GM12878 (cell line): ENCODE data around the gene PDZRN3. TPM values are rescaled to one million over a fixed set of nuclear protein-coding genes. Genes with fewer than 3 reads are reported as not detected.

Experiments
- BACH1 ChIP-seq: fragments of 450-650 bp; IDR thresholded peaks from 2 replicates; pipeline ENCODE4 v1.6.1; 2017; ENCODE audit warnings: mild to moderate bottlenecking, borderline replicate concordance
- CEBPB ChIP-seq, 2 experiments: fragments of 150-350 bp in 1 of 2; IDR thresholded peaks; 2 replicates each; pipeline ENCODE4 v1.6.1; 2012 to 2014; ENCODE audit warnings: low read depth in 2 of 2, low read length in 2 of 2, borderline replicate concordance in 1 of 2, inconsistent platforms in 1 of 2
- HDAC6 ChIP-seq: fragments of 200-600 bp; sonication (generic); IDR thresholded peaks from one replicate; pipeline ENCODE4 v1.8.0; 2017; ENCODE audit warnings: antibody characterized with exemption; ENCODE audit not compliant: unreplicated experiment
- IRF4 ChIP-seq: IDR thresholded peaks from 2 replicates; pipeline ENCODE4 v1.6.1; 2011; ENCODE audit warnings: low read depth, low read length
- MYB ChIP-seq: fragments of 150-350 bp; IDR thresholded peaks from 2 replicates; pipeline ENCODE4 v1.6.1; 2014; ENCODE audit warnings: mild to moderate bottlenecking, low read depth, low read length, borderline replicate concordance
- NFXL1 ChIP-seq: fragments of 450-650 bp; IDR thresholded peaks from 2 replicates; pipeline ENCODE4 v1.6.1; 2017; ENCODE audit warnings: antibody characterized with exemption, mild to moderate bottlenecking, borderline replicate concordance
- SMARCA5 ChIP-seq: fragments of 450-650 bp; IDR thresholded peaks from 2 replicates; pipeline ENCODE4 v1.6.1; 2017; ENCODE audit warnings: mild to moderate bottlenecking
- YY1 ChIP-seq: IDR thresholded peaks from 2 replicates; pipeline ENCODE4 v1.6.1; 2011; ENCODE audit warnings: low read depth, mild to moderate bottlenecking, low read length
- polyA plus RNA-seq, 11 experiments: library from polyadenylated mRNA; depleted of rRNA in 4 of 11; unstranded in 6 of 11; stranded (reverse) in 5 of 11; fragments of >200 nt; fragmentation: Nextera tagmentation in 4 of 11; fragmentation: Illumina TruSeq in 1 of 11; extraction: Ambion mirVana in 4 of 11; extraction: Trizol in 1 of 11; gene quantifications; 1 replicate in 1 of 11; 2 replicates in 10 of 11; pipeline versions ENCODE4 v1.2.1 to v1.2.3, GENCODE V29; 2011 to 2016; ENCODE audit warnings: inconsistent platforms in 2 of 11, missing spikeins in 2 of 11, low read depth in 1 of 11
- total RNA-seq, 4 experiments: library from RNA; depleted of rRNA in 3 of 4; stranded (reverse); fragments of >200 nt in 3 of 4; fragmentation: Illumina TruSeq in 1 of 4; extraction: Trizol in 1 of 4; gene quantifications; 2 replicates each; pipeline versions ENCODE4 v1.2.1 to v1.2.3, GENCODE V29; 2013 to 2021
- TF ChIP-seq, protein P1 (sequence below): fragments of 450-650 bp; IDR thresholded peaks from 2 replicates; pipeline ENCODE4 v1.6.1; 2016; ENCODE audit warnings: mild to moderate bottlenecking, moderate library complexity, borderline replicate concordance
- TF ChIP-seq, protein P2 (sequence below): fragments of 450-650 bp; IDR thresholded peaks from 2 replicates; pipeline ENCODE4 v1.6.1; 2017; ENCODE audit warnings: mild to moderate bottlenecking, low read depth, inconsistent platforms; ENCODE audit not compliant: poor library complexity, severe bottlenecking

PDZRN3 gene
- total and polyA plus RNA-seq, 10 of the 15 experiments (the other 5 are each of a cell fraction or from before 2014, with no cell fraction given): 0.07 to 0.37 (median 0.12) TPM; not detected in 6

DNA sequence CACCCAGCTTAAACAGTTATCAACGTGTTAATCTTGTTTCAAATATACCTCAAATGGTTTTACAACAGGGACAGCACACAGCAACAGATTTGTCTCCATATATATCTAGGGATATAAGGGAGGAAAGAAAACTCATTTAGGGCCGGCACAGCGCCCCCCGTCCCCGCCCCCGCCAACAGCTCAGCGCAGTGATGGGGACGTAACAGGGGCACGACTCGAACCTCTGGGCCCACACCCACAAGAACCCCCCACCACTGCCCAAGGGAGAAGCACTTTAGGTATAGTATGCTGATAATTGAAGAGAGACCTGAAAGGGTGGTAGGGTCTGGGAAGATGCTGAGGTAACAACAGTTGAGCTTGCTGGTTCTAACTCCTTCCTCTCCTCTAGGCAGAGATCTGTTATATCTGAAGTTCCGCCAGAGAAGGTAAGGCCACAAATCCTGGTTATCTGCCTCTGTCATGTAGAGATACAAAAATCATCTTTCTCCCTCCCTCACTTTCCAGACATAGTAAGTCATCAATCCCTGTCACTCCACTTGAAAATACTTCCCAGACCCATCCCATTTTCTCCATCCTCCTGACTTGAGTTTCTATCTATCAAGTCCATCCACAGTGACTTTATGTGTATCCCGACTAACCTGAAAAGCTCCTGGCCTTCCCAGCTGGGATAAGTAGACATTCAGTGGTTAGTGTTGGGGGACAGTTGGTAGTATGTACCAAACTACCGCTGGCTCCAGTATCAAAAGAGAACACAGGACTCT lies 126.9 kb downstream of the PDZRN3 start (continued):
- TF ChIP-seq, protein P1, sequence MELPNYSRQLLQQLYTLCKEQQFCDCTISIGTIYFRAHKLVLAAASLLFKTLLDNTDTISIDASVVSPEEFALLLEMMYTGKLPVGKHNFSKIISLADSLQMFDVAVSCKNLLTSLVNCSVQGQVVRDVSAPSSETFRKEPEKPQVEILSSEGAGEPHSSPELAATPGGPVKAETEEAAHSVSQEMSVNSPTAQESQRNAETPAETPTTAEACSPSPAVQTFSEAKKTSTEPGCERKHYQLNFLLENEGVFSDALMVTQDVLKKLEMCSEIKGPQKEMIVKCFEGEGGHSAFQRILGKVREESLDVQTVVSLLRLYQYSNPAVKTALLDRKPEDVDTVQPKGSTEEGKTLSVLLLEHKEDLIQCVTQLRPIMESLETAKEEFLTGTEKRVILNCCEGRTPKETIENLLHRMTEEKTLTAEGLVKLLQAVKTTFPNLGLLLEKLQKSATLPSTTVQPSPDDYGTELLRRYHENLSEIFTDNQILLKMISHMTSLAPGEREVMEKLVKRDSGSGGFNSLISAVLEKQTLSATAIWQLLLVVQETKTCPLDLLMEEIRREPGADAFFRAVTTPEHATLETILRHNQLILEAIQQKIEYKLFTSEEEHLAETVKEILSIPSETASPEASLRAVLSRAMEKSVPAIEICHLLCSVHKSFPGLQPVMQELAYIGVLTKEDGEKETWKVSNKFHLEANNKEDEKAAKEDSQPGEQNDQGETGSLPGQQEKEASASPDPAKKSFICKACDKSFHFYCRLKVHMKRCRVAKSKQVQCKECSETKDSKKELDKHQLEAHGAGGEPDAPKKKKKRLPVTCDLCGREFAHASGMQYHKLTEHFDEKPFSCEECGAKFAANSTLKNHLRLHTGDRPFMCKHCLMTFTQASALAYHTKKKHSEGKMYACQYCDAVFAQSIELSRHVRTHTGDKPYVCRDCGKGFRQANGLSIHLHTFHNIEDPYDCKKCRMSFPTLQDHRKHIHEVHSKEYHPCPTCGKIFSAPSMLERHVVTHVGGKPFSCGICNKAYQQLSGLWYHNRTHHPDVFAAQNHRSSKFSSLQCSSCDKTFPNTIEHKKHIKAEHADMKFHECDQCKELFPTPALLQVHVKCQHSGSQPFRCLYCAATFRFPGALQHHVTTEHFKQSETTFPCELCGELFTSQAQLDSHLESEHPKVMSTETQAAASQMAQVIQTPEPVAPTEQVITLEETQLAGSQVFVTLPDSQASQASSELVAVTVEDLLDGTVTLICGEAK: no peak
- TF ChIP-seq NFXL1: no peak
- no peak for TF ChIP-seq MYB
- TF ChIP-seq SMARCA5: no peak
- no peak for TF ChIP-seq CEBPB (IDR thresholded peaks at IDR 0.05; ENCODE audit: borderline replicate concordance in 1 of 2, low read depth in 2 of 2, low read length in 2 of 2)
- no peak for TF ChIP-seq HDAC6
- TF ChIP-seq, protein P2, sequence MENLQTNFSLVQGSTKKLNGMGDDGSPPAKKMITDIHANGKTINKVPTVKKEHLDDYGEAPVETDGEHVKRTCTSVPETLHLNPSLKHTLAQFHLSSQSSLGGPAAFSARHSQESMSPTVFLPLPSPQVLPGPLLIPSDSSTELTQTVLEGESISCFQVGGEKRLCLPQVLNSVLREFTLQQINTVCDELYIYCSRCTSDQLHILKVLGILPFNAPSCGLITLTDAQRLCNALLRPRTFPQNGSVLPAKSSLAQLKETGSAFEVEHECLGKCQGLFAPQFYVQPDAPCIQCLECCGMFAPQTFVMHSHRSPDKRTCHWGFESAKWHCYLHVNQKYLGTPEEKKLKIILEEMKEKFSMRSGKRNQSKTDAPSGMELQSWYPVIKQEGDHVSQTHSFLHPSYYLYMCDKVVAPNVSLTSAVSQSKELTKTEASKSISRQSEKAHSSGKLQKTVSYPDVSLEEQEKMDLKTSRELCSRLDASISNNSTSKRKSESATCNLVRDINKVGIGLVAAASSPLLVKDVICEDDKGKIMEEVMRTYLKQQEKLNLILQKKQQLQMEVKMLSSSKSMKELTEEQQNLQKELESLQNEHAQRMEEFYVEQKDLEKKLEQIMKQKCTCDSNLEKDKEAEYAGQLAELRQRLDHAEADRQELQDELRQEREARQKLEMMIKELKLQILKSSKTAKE: no peak
- no peak for TF ChIP-seq IRF4
- no peak for TF ChIP-seq BACH1
- no peak for TF ChIP-seq YY1
- TF ChIP-seq, all 136 proteins: peak for 0
